ENCODE results near the gene CHSY1.

CHSY1 gene

GRCh38 chr15:101170568-101171350 is 81.1 kb downstream of the CHSY1 start:
- no peak for DNase-seq (ENCODE audit: low spot score)

GRCh38 chr15:101169495-101170071 is 82.3 kb downstream of the CHSY1 start:
- no peak for DNase-seq (ENCODE audit: low spot score)

- DNase-seq (ENCODE audit: low spot score), result no peak
Measured at GRCh38 chr15:101168898-101169494, 82.9 kb downstream of the CHSY1 start.

DNA sequence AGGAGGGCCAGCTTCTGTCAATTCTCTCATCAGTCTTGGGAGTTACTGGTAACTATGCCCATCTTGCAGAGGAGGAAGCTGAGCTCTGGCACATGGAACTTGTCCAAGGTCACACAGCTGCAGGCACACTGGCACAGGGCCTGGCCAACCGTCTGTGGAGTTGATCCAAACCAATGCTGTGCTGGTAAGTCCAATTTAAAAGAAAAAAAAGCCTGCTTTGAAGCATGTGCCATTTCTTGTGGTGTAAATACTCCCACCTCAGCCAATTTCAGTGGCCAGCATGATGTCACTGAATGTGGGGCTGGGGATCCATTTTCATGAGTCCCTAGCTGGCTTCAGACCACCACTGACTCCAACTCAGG is 83.4 kb downstream of the CHSY1 start:
- no peak for DNase-seq (ENCODE audit: low spot score)

DNA sequence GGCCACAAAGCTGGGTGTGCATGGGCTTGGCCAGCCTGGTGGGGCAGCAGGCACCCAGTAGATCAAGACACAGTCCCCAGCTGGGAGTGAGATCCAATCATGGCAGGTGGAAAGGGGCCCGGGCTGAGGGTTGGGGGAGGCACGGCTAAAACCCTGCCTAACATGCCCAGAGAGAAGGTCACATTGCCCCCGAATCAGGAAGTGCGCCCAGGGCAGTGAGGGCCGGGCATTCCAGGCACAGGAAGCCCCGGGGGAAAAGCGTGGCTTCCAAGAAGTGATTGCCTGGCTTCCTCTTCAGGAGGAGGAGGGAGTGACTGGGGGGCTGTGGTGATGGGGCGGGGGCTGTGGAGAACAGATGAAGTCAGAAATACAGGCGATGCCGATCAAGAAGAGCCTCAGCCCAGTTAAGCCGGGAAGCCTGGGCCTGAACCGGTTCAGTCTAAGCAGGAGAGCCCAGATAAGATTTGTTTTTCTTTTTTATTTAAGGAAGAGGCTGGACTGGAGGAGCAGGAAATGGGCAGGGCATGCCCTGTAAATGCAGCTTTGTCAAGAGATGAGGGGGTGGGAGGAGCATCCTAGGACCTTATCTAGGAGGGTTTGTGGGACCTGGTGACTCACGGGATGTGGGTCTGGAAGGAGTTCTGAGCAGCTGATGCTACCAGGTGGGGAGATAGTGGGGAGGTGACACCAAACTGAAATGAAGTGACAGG is 83.9 kb downstream of the CHSY1 start:
- peak; percentile 46 for DNase-seq (ENCODE audit: low spot score)

GRCh38 chr15:101167411-101167752 is 84.5 kb downstream of the CHSY1 start:
- no peak for DNase-seq (ENCODE audit: low spot score)

DNA sequence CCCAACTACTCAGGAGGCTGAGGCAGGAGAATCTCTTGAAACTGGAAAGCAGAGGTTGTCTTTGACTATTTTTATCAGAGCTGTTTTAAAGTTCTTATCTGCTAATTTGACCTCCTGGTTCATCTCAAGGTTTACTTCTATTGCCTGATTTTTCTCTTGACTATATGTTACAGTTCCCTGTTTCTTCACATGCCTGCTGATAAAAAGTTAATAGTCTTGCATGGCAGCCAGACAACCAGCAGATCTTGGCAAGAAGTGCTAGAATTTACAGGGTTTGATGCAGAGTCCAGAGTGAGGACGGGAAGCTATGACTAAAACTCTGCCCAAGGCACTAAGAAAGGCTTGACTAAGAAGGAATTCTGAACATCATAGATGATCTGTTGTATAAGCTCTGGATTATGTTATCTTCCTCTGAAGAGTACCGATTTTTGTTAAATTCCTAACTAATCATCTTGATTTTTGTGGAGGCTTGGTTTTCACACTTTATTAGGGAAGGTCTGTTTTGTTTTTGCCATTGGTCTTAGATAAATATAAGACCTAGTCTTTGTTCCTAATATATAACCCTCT is 85.9 kb downstream of the CHSY1 start:
- DNase-seq (ENCODE audit: low spot score), result no peak

DNA sequence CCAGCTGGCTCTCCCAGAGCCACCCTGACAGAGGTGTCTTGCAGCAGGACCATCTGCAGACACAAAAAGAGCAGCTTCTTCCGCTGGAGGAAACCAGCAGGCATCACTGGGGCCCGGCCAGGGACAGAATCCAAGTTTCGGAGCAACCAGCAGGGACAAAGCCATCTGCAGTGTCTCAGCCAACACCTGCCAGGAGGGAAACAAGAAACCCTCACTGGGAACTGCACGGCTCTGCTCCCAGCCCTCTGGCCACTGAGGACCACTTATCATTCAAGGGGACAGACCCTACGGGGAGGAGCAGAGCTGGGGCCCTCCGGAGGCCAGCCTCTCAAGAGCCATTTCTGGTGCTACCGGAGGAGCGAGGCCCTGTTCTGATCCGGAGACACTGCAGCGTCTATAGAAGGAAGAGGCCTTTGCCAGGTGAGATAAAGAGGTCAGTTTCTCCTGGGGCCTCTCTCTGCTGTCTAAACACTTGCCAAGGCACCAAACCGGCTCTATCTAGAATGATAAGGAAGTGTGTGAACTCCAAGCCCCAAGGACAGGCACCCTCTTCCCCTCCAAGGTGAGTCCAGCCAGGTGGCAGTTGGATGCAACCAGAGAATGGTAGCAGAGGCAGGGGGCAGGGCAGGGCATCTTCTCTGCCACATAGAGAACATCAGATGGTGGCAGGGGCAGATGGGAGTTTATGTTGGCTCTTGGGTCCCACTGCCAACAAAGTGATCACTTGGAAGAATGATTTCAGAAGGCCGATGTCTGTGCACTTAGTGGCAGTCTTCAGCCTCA is 89.0 kb downstream of the CHSY1 start:
- DNase-seq (ENCODE audit: low spot score), result peak; percentile 30

DNA sequence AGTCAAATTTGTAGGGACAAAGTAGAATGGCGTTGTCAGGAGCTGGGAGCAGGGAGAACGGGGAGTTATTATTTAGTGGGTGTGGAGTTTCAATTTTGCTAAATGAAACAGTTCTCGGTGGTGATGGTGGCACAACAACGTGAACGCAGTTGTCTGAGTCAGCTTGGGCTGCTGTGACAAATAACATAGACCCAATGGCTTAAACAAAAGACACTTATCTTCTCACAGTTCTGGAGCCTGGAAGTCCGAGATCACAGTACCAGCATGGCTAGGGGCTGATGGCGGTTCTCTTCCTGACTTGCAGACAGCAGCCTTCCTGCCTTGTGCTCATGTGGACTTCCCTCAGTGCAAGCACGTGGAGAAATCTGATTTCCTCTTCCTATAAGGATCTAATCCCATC is 90.2 kb downstream of the CHSY1 start:
- DNase-seq (ENCODE audit: low spot score), result no peak

DNA sequence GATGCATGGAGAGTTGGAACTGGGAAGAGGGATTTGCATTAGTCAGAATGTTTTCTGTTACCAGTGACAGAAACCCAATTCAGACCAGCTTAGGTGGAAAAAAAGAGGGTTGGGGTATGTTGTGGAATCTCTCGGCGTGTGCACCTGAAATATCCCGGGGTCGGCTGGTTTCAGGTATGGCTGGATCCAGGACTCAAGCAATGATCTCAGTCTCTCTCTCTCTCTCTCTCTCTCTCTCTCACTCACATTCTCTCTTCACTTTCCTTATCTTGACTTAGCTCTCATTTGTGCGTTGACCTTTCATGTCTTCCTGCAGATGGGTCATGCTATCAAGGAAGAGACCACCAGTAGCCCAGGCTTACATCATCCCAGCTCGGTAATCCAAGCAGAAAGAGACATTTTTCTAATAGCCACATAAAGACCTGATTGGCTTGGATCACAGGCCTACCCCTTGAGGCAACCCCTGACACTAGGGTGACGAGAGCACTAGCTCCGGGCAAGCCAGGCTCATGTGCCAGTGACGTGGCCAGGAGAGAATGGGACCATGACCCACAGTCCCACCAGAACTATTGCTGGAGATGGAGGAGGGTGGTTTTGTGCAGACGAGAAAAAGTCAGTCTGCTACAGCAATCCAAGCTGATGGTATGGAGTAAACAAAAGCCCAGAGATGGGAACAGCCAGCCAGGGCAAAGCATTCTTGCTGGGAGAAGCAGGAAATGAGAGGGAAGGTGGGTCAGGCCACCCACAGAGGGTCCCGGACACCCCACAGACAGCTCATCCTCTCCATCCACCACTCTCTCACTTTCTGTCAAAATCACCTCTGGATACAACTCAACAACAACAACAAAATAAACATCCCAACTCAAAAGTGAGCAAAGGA is 91.7 kb downstream of the CHSY1 start:
- no peak for DNase-seq (ENCODE audit: low spot score)

DNA sequence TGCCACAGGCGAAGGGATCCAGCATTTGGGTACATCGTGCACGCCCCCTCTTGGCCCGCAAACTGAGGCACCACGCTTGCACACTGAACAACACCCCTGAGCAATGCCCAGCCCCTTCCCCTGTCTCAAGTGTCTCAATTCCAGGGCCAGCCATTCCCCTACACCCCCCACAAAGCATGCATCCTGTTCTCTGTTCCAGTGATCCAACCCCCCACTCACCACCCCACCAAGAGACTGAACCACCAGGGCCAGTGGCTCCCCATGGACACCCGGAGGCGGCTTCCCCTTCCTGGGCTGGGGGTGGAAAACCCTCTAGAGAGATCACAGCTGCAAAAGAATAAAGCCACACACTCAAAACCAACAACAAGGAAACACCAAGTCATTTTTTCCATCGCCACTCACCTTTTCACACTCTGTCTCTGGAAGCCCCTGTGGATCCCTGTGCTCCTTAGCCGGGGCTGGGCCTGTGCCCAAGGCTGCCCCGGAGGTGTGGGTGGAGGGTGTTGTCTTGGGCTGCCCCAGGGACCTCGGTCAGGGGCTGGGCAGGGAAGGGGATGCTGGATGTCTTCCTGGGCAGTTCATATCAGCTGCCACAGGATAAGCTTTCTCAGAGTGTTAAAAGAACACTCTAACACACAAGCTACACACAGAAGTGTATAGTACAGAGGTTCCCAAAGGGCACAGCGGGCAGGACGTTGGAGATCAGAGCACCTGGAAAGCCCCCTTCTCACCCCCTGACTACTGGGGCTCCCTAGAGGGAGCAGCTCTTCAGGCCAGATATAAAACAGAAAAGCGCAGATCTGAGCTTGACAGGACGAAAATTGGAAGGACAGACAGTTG is 92.5 kb downstream of the CHSY1 start:
- DNase-seq (ENCODE audit: low spot score), result no peak

GRCh38 chr15:101158166-101159095 is 93.4 kb downstream of the CHSY1 start:
- DNase-seq (ENCODE audit: low spot score), result no peak

DNA sequence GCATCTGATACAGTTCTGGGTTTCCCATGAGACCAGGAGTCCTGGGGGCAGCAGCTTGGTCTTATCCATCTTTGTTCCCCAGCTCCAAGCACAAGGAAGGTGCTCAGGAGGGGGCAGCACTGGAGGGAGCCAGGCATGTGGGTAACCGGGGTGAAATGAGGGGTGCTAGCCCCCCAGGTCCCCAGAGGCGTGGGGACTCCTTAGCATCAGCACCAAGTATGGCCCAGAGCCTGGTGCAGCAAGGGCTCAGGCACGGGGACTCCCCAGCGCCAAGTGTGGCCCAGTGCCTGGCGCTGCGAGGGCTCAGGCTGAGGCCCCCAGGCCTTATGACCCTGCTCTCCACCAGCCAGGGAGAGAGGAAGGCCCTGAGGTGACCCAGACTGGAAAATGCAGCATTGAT is 94.1 kb downstream of the CHSY1 start:
- no peak for DNase-seq (ENCODE audit: low spot score)

DNA sequence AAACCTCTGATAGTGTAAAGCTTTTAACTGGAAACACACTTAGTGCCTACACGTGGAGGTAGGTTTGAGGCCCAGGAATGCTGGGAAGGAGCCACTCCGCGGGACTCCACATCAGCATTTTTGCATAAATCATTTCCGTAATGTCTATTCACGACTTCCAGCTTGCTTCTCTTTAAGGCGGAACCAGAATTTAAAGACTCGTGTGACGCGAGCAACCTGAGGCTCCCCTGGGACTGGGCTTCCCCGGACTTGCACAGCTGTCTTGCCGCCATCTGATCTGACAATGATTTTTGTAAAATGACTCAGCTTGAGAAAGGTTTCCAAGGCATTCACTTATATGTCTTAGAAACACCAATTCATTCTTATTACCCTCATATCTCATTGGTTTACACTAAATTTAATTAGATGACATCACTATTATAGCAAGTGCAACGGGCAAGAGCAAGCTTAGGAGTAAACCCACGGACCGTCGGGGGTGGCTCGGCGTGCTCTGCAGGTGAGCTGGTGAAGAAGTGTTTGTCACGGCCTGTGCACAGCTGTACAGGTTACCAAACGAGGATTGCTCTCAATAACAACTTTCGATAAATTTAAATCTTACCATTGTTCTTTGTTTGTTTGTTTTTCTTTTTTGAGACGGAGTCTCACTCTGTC is 95.2 kb downstream of the CHSY1 start:
- DNase-seq (ENCODE audit: low spot score), result no peak

DNA sequence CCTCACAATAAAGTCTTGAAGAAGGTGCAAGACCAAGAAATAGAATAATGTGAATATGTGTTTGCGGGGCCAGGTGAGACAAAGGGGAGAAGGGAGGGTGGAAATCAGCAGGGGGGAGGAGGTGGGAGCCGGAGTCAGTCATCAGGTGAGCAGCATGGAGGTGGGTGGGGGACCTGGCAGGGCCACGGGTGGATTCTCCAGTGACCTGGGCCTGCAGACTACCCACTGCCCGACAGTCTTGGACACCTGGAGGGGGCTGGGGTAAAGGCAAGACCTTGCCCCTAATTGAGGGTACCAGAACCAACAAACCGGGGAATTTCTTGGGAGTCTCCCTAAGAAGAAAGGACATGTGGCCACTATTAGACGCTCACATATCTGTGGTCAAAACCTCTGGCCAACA is 95.8 kb downstream of the CHSY1 start:
- DNase-seq (ENCODE audit: low spot score), result no peak

GRCh38 chr15:101153801-101154656 is 97.8 kb downstream of the CHSY1 start:
- no peak for DNase-seq (ENCODE audit: low spot score)

- DNase-seq (ENCODE audit: low spot score), result no peak
Measured at GRCh38 chr15:101152914-101153313, 98.9 kb downstream of the CHSY1 start.
